GM18511 (cell line): ENCODE results near the gene TRABD.
"Not testable (repeated sequence)": the region's sequence is repeated elsewhere in the genome, so short reads cannot be mapped to it uniquely, and the experiment has no call there.

Experiments
- ATAC-seq: cut with Tn5 transposase; IDR thresholded peaks from one replicate; pipeline ENCODE4 v1.9.1; 2021; ENCODE audit warnings: mild to moderate bottlenecking, moderate library complexity; ENCODE audit not compliant: unreplicated experiment

TRABD gene

DNA sequence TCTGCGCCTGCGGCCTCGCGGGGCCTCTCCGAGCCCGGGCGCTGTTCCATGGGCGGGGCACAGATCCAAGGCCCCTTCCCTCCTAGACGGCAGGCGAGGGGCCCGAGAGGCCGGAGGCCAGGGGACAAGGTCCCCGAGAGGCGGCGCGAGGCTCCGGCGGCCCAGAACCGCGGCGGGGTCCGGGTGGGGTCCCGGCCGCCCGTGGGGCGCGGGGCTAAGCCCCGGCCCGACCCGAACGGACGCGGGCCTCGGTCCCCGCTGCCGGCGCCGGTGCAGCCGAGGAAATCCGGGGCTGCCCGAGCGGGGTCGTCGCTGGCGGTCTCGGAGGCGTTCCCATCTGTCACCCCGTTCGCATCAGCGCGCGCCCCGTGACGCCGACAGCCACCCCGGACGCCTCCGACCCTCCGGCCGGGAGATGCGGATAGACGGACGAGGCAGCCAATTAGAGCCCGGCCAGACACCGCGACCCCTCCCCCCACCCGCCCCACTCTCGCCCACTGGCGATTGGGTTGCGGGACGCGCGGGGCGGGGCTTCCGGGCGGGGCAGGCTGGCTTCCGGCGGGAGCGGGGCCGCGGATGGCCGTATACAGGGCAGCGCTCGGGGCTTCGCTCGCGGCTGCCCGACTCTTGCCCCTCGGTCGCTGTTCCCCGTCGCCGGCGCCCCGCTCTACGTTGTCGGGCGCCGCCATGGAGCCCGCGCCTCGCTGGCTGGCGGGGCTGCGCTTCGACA is 14.9 kb downstream of the TRABD start, which contains the start of gene SELENOO:
Gene SELENOO (plus strand): TSS at position 551 of the 730 bp plus-strand sequence. CDS start 26 bp downstream, at position 577.
- peak; percentile 78 for ATAC-seq

DNA sequence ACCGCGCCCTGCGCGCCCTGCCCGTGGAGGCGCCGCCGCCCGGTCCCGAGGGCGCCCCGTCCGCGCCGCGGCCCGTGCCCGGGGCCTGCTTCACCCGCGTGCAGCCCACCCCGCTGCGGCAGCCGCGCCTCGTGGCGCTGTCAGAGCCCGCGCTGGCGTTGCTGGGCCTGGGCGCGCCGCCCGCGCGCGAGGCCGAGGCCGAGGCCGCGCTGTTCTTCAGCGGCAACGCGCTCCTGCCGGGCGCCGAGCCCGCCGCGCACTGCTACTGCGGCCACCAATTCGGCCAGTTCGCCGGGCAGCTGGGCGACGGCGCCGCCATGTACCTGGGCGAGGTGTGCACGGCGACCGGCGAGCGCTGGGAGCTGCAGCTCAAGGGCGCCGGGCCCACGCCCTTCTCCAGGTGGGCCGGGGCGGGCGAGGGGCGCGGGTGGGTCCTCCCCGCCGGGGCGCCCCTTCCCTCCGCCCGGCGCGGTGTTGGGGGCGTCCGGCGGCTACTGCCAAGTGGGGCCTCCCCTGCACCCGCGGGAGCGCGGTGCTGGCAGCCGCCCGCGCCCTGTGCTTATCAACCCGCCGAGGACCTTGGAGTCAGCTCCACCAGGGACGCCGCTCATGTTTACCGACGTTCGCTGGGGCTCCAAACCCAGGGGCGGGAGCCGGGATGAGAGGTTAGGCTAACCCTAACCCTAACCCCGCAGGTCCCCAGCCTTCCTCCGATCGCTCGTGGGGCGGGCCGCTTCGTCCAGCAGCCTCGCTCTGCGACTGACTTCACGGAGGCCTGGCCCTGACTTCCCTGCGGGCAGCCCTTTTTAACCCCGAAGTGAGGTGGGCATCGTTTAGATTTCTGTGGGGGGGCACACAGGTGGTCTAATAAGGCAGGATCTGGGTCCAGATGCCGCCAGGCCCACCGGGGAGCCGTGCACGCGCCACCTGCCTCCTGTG is 15.7 kb downstream of the TRABD start:
- ATAC-seq: peak; percentile 30

DNA sequence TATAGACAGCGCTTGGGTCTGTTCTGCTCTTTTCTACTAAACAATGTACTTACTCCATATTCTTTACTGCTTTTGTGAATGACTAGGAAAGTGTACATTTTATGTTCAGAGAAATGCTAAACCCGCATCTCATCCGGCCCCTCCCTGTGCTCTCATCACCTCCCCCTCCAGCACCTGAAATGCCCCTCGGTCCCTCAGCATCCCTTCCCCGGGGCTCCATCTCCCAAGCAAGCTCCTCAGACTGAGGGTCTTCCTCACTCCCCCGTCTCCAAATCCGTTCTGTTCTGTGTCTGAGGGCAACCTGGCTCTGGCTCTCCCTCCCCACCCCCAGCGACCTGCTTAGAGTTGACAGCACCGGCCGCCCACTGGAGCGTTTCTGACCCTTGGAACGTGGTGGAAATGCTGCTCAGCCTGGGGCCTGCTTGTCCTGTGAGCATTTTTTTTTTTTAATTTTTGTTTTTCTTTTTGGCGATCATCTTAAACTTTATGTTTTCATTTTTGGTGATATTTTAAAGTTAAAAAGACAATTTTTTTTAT is 16.5 kb downstream of the TRABD start:
- ATAC-seq: no peak

DNA sequence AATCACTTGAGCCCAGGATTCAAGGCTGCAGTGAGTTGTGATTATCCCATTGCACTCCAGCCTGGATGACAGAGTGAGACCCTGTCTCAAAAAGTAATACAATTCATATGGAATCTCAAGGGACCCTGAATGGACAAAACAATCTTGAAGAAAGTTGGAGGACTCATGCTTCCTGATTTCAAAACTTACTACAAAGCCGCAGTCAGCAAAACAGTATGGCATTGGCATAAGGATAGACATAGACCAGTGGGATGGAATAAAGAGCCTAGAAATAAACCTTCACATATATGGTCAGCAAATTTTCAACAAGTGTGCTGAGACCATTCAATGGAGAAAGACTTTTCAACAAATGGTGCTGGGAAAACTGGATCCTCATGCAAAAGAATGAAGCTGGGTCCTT is 17.6 kb downstream of the TRABD start:
- no peak for ATAC-seq

DNA sequence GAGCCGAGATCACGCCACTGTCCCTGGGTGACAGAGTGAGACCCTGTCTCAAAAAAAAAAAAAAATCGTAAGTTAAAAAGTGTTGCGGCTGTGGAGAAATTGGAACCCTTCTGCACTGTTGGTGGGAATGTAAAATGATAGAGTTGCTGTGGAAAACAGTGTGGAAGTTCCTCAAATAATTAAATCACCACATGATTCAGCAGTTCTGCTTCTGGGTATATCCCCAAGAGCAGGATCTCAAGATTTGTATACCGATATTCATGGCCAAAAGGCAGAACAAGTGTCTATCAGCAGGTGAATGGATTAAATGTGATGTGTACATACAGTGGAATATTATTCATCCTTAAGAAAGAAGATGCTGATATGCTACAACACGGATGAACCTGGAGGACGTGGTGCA is 18.9 kb downstream of the TRABD start:
- ATAC-seq: no peak

DNA sequence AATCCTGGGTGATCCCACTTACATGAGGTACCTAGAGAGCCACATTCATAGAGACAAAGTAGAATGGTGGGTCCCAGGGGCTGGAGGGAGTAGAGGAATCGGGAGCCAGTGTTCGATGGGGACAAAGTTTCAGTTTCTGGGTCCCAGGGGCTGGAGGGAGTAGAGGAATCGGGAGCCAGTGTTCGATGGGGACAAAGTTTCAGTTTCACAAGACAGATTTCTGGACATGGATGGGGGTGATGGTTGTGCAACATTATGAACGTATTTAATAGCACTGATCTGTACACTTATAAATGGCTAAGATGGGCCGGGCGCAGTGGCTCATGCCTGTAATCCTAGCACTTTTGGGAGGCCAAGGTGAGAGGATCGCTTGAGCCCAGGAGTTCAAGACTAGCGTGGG is 19.3 kb downstream of the TRABD start:
- ATAC-seq: not testable (repeated sequence)

DNA sequence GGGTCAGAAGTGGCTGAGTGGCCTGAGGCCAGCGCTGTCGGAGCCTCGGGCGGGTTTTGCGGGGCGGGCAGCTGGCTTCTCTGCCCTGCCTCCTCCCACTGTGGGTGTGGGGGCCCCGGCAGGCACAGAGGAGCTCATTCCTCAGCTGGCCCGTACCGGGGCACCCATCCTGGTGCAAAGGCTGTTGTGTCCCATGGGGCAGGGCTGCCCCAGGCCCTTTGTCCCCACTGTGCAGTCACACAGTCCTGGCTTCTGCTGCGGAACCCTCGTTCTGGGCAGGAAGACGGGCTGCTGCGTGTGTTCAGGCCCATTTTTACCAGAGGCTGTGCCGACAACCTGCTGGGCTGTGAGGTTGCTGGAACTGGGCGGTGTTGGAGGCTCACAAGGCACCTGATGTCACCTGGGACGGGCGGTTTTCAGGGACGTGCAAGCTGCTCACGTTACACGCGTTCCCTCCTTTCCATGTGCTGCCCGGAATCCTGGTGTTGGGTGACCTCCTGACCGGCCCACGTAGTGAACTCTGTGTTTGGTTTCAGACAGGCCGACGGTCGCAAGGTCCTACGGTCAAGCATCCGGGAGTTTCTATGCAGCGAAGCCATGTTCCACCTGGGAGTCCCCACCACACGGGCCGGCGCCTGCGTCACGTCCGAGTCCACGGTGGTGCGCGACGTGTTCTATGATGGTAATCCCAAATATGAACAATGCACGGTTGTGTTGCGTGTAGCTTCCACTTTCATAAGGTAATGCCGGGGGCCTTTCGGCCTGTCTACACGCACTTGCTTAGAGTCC is 20.3 kb downstream of the TRABD start:
- ATAC-seq: no peak

DNA sequence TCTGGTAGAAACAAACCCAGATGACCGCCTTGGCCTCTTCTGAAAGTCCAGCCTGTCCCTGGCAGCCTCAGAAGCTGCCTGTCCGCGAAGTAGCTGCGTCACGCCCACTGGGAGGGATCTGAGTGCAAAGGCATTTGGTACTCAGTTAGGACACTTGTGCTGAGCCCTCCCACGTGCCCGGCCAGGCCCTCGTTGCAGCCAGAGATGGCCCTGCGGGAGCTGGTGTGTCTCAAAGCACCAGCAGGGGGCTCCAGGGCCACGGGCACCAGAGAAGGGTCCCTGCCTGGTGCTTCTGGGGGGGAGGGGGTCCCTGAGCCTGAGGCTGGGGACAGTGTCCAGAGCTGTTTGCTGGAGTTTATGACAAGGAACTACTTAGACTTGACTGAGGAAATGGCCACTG is 20.9 kb downstream of the TRABD start:
- no peak for ATAC-seq

DNA sequence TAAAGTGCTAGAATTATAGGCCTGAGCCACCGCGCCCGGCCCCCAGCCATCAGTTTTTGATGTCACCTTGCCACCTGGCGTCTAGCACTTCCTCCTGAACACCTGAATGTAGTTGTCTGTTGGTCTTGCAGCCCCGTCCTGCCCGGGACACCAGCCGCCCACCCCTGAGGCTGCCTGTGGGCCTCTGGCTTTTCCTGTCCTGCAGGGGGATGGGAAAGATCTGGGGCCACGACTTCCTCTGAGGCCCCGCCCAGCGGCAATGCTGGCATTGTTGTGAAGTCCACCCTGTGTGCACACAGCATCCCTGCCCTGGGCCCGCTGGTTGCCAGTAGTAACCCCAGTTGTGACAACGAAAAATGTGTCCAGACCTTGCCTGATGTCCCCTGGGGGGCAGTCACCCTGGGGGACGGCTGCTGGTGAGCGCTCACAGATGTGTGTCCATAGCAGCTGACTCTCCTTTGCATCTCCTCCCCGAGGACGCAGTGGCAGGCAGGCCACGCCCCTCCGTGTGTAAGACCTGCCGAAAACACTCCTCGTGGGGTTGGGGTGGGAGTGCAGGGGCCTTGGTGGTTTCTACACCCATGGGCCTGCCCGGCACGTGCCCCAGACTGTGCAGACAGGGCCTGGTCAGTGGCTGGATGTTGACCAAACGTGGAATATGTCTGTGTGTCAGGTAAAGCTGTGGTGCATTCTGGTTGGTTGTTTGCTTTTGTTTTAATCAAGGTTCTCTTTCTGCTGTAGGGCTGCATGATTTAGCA is 21.8 kb downstream of the TRABD start:
- no peak for ATAC-seq

DNA sequence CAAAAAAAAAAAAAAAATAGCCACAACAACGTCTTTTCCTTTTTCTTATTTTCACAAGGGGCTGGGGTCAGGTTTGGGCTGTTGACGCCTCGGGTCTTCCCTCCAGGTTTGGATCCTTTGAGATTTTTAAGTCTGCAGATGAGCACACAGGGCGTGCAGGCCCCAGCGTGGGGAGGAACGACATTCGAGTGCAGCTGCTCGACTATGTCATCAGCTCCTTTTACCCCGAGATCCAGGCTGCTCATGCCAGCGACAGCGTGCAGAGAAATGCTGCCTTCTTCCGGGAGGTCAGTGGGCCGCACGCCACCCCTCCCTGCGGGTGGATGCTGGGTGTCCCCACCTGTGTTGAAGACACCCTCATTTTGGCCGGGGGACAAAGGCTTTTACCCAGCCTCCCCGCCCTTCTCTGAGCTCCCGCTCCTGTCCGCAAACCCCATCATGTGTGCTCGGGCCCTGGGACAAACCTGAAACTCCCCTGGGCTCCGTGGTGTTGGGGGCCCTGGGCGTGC is 22.8 kb downstream of the TRABD start:
- no peak for ATAC-seq

DNA sequence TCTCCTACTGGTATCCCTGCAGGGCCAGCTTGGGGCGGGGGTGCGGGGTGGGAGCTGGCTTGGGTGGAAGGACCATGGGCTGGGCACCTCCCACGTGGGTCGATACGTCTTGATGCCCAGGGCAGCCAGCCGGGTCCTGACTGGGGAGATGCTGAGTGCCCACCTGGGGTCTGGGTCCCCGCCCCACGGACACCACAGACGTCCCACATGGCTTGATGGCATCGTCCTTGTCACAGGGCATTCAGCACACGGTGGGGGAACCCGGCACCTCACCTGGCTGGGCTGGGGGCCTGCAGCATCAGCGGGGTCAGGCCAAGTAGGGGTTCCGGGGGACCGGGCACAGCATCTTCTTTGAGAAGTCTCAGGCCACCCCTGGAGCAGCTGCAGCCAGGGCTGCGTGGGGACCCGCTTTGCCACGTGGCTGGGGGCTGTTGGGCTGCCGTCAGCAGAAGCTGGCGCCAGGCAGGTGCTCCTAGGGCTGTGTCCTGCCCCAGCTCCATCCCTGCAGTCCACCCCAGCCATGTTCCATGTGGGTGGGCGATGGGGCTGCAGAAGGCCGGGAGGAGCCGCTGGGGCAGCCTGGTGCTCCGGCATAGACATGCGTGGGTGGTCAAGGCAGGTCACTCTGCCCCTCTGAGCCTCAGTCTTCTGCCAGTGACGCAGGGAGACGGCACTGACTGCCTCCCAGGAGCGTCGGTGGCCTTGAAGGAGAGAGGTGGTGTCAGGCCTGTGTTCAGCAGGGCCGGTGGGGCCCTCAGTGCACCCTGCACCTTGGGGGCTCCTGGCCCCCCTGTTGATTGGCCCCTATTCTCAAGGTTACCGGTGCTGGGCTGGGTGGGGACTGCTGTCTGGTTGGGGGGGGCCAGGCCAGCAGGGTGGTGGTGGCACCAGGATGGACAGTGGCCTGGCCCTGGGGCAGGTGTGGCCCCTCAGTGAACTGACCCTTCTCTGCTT is 23.5 kb downstream of the TRABD start:
- ATAC-seq: no peak

DNA sequence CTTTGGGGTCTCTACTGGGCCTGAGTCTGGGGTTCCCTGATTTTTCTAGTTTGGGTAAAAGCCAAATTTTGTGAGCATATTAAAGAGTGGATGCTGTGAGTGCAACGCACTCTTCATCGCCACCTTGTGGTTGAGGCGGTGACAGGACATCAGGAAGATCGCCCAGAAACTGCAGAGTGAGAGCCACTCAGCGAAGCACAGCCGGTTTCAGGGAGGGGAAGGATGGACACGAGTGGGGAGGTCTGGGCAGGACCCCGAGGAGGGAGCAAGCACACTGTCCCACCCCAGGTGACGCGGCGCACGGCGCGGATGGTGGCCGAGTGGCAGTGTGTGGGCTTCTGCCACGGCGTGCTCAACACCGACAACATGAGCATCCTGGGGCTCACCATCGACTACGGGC is 24.2 kb downstream of the TRABD start:
- no peak for ATAC-seq

DNA sequence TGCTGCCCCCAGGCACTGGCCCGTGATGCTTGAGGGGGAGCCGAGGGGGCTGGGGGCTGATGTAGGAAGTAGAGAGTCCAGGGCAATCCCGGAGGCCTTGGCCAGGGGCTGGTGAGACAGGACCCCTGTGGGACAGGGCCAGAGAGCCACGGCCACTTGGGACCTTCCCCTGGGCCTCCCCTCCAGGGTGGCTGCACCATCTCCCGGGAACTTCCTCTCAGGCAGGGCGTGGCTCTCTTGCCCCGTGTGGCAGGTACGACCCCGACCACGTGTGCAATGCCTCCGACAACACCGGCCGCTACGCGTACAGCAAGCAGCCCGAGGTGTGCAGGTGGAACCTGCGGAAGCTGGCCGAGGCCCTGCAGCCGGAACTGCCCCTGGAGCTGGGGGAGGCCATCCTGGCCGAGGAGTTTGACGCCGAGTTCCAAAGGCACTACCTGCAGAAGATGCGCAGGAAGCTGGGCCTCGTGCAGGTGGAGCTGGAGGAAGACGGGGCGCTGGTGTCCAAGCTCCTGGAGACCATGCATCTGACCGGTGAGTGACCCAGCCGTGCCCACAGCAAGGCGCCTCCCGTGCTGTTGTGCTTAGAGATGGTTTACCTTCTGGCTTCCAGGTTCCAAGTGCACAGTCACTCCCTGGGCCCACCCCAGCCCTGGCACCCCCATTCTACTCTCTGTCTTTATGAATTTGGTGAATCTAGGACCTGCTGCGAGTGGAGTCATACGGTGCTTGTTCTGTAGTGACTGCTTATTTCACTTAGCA is 24.8 kb downstream of the TRABD start:
- ATAC-seq: no peak

DNA sequence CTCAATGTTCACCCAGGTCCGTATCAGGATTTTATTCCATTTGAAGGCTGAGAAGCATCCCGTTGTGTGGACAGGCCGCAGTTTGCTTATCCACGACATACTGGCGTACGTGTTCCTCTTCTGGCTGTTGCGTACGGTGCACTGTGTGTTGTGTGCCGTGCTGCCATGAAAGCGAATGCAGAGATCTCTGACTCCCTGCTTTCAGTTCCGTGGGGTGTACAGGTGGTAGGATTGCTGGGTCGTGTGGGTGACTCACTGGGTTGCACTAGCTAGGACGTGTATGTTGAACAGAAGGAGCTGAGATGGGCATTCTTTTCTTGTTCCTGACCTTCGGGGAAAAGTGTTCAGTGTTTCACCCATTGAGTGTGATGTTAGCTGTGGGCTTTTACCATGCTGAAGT is 25.4 kb downstream of the TRABD start:
- no peak for ATAC-seq

DNA sequence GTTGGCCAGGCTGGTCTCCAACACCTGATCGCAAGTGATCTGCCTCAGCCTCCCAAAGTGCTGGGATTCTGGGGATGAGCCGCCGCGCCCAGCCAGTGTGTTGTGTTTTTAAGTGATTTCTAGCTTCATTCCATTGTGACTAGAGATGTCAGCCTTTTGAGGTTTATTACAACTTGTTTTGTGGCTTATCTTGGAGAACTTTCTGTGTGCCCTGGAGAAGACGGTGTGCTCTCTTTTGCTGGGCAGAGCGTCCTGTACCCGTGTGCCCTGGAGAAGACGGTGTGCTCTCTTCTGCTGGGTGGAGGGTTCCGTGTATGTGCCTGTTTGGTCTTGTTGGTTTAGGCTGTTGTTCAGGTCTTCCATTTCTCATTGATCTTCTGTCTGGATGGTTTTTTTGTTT is 27.6 kb downstream of the TRABD start:
- ATAC-seq: no peak

DNA sequence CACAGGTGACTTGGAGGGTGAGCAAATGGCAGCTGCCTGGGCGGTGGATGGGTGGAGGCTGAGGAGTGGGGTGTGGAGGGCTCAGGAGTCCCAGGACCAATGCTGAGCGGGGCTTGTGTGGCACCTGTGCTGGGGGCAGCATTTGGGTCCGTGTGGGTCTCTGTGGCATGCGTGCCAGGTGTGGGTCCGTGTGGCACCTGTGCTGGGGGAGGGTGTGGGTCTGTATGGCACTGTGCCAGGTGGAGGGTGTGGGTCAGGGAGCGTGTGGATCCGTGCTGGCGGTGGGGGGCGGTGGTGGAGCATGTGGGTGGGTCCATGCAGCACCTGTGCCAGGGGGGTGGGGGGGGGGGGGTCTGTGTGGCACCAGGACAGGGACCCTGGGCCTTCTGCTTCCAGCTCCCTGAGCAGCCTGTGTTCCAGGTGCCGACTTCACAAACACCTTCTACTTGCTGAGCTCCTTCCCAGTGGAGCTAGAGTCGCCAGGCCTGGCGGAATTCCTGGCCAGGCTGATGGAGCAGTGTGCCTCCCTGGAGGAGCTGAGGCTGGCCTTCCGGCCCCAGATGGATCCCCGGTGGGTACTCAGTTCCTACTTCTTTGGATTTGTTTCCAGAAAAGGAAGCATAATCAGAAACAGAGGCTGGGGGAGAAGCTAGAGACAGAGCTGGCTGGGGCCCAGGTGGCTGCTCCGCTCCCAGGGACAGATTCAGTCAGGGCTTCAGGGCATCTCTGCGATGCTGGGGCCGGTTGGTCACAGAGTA is 29.8 kb downstream of the TRABD start:
- no peak for ATAC-seq

DNA sequence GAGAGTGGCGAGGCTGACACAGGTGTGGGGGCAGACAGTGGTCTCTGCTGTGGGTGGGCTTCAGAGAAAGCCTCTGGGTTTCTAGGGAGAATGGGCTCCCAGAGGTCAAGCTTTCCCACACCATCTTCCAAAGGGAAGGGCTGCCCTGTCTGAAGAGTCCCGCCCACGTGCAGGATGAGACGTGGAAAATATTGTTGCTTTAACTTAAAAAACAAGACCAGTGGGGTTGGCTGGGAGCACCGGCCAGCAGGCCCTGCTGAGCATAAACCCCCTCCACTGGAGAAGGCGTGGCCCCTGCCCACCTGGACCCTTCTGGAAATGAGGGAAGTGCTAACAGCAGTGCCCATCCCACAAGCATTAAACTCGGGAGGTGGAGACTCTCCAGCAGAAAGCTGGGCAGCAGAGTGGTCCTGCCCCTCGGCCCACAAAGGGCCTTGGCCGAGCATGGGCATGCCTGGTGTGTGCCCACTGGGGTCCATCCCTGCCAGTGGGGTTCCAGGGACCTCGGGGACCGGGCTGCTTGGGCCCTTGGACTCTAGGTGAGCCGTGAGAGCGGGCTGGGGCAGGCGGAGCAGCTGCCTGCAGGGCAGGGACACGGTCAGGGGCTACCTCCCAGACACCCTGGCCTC is 30.5 kb downstream of the TRABD start:
- no peak for ATAC-seq
